GM23338 (cell line): ENCODE data around the gene PALLD. TPM values are rescaled to one million over a fixed set of nuclear protein-coding genes. Genes with fewer than 3 reads are reported as not detected.

Source experiments
- ATAC-seq: fragments of 200-7000 bp; cut with Tn5 transposase; 3 replicates; pipeline ENCODE4 v1.9.1; 2020
- DNase-seq: peaks from one replicate; pipeline ENCODE4 v3.0.0-alpha.2; 2015; ENCODE audit warnings: low spot score
- H2AFZ ChIP-seq: fragments of 200-600 bp; sonication (generic); 2 replicates; pipeline ENCODE4 v1.8.0; 2016; ENCODE audit warnings: antibody characterized with exemption, mild to moderate bottlenecking, moderate library complexity
- H3F3A ChIP-seq: fragments of 200-600 bp; sonication (generic); replicated peaks from 2 replicates; pipeline ENCODE4 v1.8.0; 2017; ENCODE audit warnings: antibody characterized with exemption, mixed run types, low read depth
- H3K27ac ChIP-seq: fragments of 200-600 bp; sonication (generic); 2 replicates; pipeline ENCODE4 v1.6.1; 2016; ENCODE audit warnings: low read depth
- H3K27me3 ChIP-seq: fragments of 200-600 bp; sonication (generic); 2 replicates; pipeline ENCODE4 v1.8.0; 2016; ENCODE audit warnings: mild to moderate bottlenecking, mixed run types, moderate library complexity; ENCODE audit not compliant: insufficient read depth
- H3K36me3 ChIP-seq: fragments of 200-600 bp; sonication (generic); 2 replicates; pipeline ENCODE4 v1.8.0; 2016; ENCODE audit warnings: mild to moderate bottlenecking; ENCODE audit not compliant: insufficient read depth
- H3K4me1 ChIP-seq: fragments of 200-600 bp; sonication (generic); 2 replicates; pipeline ENCODE4 v1.8.0; 2016; ENCODE audit warnings: mild to moderate bottlenecking, moderate library complexity; ENCODE audit not compliant: insufficient read depth
- H3K4me2 ChIP-seq: fragments of 200-600 bp; sonication (generic); 2 replicates; pipeline ENCODE4 v1.7.1; 2017; ENCODE audit warnings: mixed run types
- H3K4me3 ChIP-seq: fragments of 200-600 bp; sonication (generic); 2 replicates; pipeline ENCODE4 v1.6.1; 2016; ENCODE audit warnings: mixed run types
- H3K79me2 ChIP-seq: fragments of 200-600 bp; sonication (generic); replicated peaks from 2 replicates; pipeline ENCODE4 v1.8.0; 2017; ENCODE audit warnings: mild to moderate bottlenecking; ENCODE audit not compliant: insufficient read depth
- H3K9me2 ChIP-seq: fragments of 200-600 bp; sonication (generic); 2 replicates; pipeline ENCODE4 v1.8.0; 2017; ENCODE audit not compliant: insufficient read depth
- H4K20me1 ChIP-seq: fragments of 200-600 bp; sonication (generic); replicated peaks from 2 replicates; pipeline ENCODE4 v1.8.0; 2017; ENCODE audit warnings: mild to moderate bottlenecking; ENCODE audit not compliant: insufficient read depth
- H3K27ac Mint-ChIP-seq: 2 replicates; pipeline ENCODE4 v1.8.0; 2020; ENCODE audit warnings: inconsistent platforms, mild to moderate bottlenecking, moderate library complexity, mixed read lengths
- H3K27me3 Mint-ChIP-seq: 3 replicates; pipeline ENCODE4 v1.8.0; 2022; ENCODE audit warnings: low read depth, mild to moderate bottlenecking, moderate library complexity, mixed read lengths, inconsistent platforms; ENCODE audit not compliant: insufficient read depth, poor library complexity
- H3K36me3 Mint-ChIP-seq: 3 replicates; pipeline ENCODE4 v1.8.0; 2021; ENCODE audit warnings: low read depth, mild to moderate bottlenecking, inconsistent platforms, moderate library complexity, mixed read lengths
- H3K4me1 Mint-ChIP-seq: 3 replicates; pipeline ENCODE4 v1.8.0; 2020; ENCODE audit warnings: mild to moderate bottlenecking, inconsistent platforms, mixed read lengths
- H3K4me3 Mint-ChIP-seq: 3 replicates; pipeline ENCODE4 v1.8.0; 2021; ENCODE audit warnings: moderate library complexity, mild to moderate bottlenecking, inconsistent platforms, mixed read lengths
- H3K9me3 Mint-ChIP-seq: 3 replicates; pipeline ENCODE4 v1.8.0; 2020; ENCODE audit warnings: moderate library complexity, mild to moderate bottlenecking, inconsistent platforms, mixed read lengths
- EZH2 ChIP-seq: fragments of 200-600 bp; sonication (generic); IDR thresholded peaks from one replicate; pipeline ENCODE4 v1.8.0; 2017; ENCODE audit warnings: antibody characterized with exemption, mild to moderate bottlenecking, low read depth; ENCODE audit not compliant: unreplicated experiment
- EZH2phosphoT487 ChIP-seq: fragments of 200-600 bp; sonication (generic); IDR thresholded peaks from one replicate; pipeline ENCODE4 v1.8.1; 2018; ENCODE audit warnings: antibody characterized with exemption; ENCODE audit not compliant: unreplicated experiment
- JUNB ChIP-seq: IDR thresholded peaks from one replicate; pipeline ENCODE4 v1.6.1; 2016; ENCODE audit warnings: antibody characterized with exemption; ENCODE audit not compliant: unreplicated experiment
- NANOG ChIP-seq: IDR thresholded peaks from 2 replicates; pipeline ENCODE4 v1.6.1; 2016; ENCODE audit warnings: antibody characterized with exemption, borderline replicate concordance
- STAT1 ChIP-seq: IDR thresholded peaks from one replicate; pipeline ENCODE4 v1.6.1; 2016; ENCODE audit warnings: antibody characterized with exemption; ENCODE audit not compliant: unreplicated experiment
- polyA plus RNA-seq: library from polyadenylated mRNA; unstranded; fragments of >200 nt; fragmentation: Nextera tagmentation; extraction: Ambion mirVana; gene quantifications from 2 replicates; pipeline ENCODE4 v1.2.1, GENCODE V29; 2016
- total RNA-seq: library from RNA; depleted of rRNA; stranded (reverse); fragments of >200 nt; shearing (Covaris generic); gene quantifications from 2 replicates; pipeline ENCODE4 v1.2.3, GENCODE V29; 2014
- TF ChIP-seq, protein P1 (sequence below): IDR thresholded peaks from one replicate; pipeline ENCODE4 v1.6.1; 2018; ENCODE audit warnings: antibody characterized with exemption; ENCODE audit not compliant: unreplicated experiment
- TF ChIP-seq, protein P2 (sequence below), 2 experiments: fragments of 200-600 bp in 1 of 2; sonication (generic) in 1 of 2; conservative IDR thresholded peaks; 2 replicates each; pipeline versions ENCODE4 v1.5.1 to v1.6.1; 2016 to 2017; ENCODE audit warnings: antibody characterized with exemption in 2 of 2, low read depth in 2 of 2, mild to moderate bottlenecking in 2 of 2, moderate library complexity in 1 of 2

Gene PALLD
- total and polyA plus RNA-seq, 2 experiments from 2014 or later: 13.1 to 30.2 TPM

DNA sequence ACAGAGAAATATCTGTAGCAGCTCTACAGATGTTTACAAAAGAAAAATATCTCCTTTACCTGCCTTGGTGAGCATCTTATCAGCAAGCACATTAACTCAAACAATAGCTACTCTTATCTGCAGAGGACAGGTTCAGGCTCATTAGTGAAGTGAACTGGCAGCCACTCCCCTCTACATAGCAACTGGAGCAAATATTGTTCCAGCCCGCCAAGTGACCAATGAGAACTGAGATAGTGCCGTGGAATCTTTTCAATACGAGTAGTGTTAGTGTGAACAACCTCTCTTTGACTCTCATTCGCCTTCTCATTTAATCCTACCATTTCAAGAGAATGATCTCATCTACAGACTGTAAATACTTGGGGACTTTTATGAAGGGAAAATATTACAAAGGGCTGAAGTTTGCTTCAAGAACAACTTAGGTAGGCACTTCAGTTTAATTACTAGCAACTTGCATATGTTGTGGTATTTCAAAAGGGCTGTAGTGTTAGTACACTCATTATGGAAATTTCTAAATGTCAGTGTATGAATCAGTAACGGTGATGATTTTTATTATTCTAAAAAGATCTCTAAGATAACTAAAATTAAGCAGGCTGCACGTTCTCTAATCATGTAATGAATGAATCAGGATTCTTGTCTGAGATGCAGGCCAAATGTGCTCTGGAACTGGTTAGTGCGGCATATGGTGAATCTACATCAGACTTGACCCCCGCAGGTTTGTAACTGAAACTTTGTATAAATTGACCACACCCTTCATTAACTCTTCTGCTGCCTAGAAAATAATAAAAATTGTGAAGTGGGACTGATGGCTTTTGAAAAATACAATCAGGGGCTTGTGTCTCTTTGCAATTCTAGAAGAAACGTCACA, 72.4 kb downstream of the PALLD start (continued):
- TF ChIP-seq, protein P1, sequence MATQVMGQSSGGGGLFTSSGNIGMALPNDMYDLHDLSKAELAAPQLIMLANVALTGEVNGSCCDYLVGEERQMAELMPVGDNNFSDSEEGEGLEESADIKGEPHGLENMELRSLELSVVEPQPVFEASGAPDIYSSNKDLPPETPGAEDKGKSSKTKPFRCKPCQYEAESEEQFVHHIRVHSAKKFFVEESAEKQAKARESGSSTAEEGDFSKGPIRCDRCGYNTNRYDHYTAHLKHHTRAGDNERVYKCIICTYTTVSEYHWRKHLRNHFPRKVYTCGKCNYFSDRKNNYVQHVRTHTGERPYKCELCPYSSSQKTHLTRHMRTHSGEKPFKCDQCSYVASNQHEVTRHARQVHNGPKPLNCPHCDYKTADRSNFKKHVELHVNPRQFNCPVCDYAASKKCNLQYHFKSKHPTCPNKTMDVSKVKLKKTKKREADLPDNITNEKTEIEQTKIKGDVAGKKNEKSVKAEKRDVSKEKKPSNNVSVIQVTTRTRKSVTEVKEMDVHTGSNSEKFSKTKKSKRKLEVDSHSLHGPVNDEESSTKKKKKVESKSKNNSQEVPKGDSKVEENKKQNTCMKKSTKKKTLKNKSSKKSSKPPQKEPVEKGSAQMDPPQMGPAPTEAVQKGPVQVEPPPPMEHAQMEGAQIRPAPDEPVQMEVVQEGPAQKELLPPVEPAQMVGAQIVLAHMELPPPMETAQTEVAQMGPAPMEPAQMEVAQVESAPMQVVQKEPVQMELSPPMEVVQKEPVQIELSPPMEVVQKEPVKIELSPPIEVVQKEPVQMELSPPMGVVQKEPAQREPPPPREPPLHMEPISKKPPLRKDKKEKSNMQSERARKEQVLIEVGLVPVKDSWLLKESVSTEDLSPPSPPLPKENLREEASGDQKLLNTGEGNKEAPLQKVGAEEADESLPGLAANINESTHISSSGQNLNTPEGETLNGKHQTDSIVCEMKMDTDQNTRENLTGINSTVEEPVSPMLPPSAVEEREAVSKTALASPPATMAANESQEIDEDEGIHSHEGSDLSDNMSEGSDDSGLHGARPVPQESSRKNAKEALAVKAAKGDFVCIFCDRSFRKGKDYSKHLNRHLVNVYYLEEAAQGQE: no peak
- TF ChIP-seq, protein P2, sequence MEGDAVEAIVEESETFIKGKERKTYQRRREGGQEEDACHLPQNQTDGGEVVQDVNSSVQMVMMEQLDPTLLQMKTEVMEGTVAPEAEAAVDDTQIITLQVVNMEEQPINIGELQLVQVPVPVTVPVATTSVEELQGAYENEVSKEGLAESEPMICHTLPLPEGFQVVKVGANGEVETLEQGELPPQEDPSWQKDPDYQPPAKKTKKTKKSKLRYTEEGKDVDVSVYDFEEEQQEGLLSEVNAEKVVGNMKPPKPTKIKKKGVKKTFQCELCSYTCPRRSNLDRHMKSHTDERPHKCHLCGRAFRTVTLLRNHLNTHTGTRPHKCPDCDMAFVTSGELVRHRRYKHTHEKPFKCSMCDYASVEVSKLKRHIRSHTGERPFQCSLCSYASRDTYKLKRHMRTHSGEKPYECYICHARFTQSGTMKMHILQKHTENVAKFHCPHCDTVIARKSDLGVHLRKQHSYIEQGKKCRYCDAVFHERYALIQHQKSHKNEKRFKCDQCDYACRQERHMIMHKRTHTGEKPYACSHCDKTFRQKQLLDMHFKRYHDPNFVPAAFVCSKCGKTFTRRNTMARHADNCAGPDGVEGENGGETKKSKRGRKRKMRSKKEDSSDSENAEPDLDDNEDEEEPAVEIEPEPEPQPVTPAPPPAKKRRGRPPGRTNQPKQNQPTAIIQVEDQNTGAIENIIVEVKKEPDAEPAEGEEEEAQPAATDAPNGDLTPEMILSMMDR (conservative IDR thresholded peaks at IDR 0.05; ENCODE audit: low read depth in 2 of 2): no peak

DNA sequence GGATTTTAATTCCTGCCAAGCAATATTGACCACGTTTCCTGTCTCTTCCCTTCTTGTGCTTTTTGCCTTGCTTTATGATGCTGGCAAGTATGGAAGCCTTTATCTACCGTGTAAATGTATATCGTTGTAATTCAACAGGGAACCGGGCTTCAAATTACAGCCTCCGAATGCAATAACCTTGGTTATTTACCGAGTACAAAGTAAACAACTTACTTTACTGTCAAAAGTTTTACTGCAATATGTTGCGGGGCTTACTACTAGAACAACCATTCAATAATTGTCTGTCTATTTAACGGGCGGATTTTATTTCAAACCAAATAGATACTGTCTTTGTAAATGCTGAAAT, 73.1 kb downstream of the PALLD start:
- Histone ChIP-seq H3K4me1 (no peaks in the 10 kb centered on the region), H3K9me2 (no peaks in the 10 kb centered on the region), H3K27me3 (no peaks in the 10 kb centered on the region), H3K79me2 (no peaks in the 10 kb centered on the region), H4K20me1 (no peaks in the 10 kb centered on the region), H3K27ac (no peak overlapping the region), H3K4me3 (no peak overlapping the region), H3F3A (no peaks in the 10 kb centered on the region), H2AFZ (no peak overlapping the region), H3K36me3 (no peaks in the 10 kb centered on the region), H3K4me2 (no peak overlapping the region)
- no peaks in the 10 kb centered on the region for H3K4me1 Mint-ChIP-seq
- no peaks in the 10 kb centered on the region; the same call in 2 of the 3 replicates for H3K9me3 Mint-ChIP-seq
- no peak overlapping the region for H3K4me3 Mint-ChIP-seq
- no peak overlapping the region for H3K27ac Mint-ChIP-seq
- no peak for ATAC-seq
- no peaks in the 10 kb centered on the region for H3K36me3 Mint-ChIP-seq
- no peak for TF ChIP-seq EZH2
- TF ChIP-seq JUNB: no peak
- peaks cover 5% of the 10 kb centered on the region for H3K27me3 Mint-ChIP-seq
- DNase-seq: no peak

DNA sequence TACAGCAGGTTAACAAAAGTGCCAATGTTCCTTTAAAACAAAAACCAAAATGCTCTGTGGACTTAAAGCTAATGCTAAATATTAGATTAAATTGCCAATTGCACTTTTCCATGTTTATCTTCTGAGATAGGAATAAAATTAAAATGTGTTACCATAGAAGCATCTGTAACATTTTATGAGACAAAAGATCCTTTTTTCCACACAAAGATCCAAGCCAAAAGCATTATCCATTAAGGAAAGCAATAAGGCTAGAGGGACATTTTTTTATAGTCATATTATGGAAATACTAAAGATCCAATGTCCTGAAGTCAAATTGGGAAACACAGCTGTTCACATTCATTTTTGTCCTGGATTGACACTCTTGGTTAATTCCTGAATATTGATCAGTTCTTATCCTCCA, 73.6 kb downstream of the PALLD start:
- H3K9me3 Mint-ChIP-seq: no peaks in the 10 kb centered on the region; the same call in 2 of the 3 replicates
- Histone ChIP-seq H3K9me2 (no peaks in the 10 kb centered on the region), H3K4me2 (no peak overlapping the region), H3K27ac (no peak overlapping the region), H3K4me3 (no peak overlapping the region), H4K20me1 (no peaks in the 10 kb centered on the region), H3K4me1 (no peaks in the 10 kb centered on the region), H3F3A (no peaks in the 10 kb centered on the region), H3K79me2 (no peaks in the 10 kb centered on the region), H2AFZ (no peak overlapping the region), H3K36me3 (no peaks in the 10 kb centered on the region), H3K27me3 (no peaks in the 10 kb centered on the region)
- DNase-seq: no peak
- H3K27ac Mint-ChIP-seq: no peak overlapping the region
- H3K27me3 Mint-ChIP-seq: peaks cover 3% of the 10 kb centered on the region
- no peaks in the 10 kb centered on the region for H3K36me3 Mint-ChIP-seq
- H3K4me1 Mint-ChIP-seq: no peaks in the 10 kb centered on the region
- no peak for ATAC-seq
- no peak overlapping the region for H3K4me3 Mint-ChIP-seq
- TF ChIP-seq, protein P1: no peak
- TF ChIP-seq, protein P2 (conservative IDR thresholded peaks at IDR 0.05; ENCODE audit: low read depth in 2 of 2): no peak
- TF ChIP-seq NANOG: no peak
- TF ChIP-seq STAT1: no peak
- no peak for TF ChIP-seq EZH2phosphoT487
